Neural progenitor cell (in vitro differentiated cells): ENCODE data around the gene AGAP3.

Source experiments
- EZH2 ChIP-seq: fragments of 200-600 bp; sonication (generic); IDR thresholded peaks from 2 replicates; pipeline ENCODE4 v1.6.1; 2017; ENCODE audit warnings: antibody characterized with exemption, mild to moderate bottlenecking, moderate library complexity
- EZH2phosphoT487 ChIP-seq: fragments of 200-600 bp; sonication (generic); IDR thresholded peaks from 2 replicates; pipeline ENCODE4 v1.6.1; 2017; ENCODE audit warnings: antibody characterized with exemption
- TF ChIP-seq, protein P1 (sequence below): fragments of 200-600 bp; sonication (generic); IDR thresholded peaks from 2 replicates; pipeline ENCODE4 v1.5.1; 2017; ENCODE audit warnings: antibody characterized with exemption, mild to moderate bottlenecking

- TF ChIP-seq, protein P1, sequence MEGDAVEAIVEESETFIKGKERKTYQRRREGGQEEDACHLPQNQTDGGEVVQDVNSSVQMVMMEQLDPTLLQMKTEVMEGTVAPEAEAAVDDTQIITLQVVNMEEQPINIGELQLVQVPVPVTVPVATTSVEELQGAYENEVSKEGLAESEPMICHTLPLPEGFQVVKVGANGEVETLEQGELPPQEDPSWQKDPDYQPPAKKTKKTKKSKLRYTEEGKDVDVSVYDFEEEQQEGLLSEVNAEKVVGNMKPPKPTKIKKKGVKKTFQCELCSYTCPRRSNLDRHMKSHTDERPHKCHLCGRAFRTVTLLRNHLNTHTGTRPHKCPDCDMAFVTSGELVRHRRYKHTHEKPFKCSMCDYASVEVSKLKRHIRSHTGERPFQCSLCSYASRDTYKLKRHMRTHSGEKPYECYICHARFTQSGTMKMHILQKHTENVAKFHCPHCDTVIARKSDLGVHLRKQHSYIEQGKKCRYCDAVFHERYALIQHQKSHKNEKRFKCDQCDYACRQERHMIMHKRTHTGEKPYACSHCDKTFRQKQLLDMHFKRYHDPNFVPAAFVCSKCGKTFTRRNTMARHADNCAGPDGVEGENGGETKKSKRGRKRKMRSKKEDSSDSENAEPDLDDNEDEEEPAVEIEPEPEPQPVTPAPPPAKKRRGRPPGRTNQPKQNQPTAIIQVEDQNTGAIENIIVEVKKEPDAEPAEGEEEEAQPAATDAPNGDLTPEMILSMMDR: no peak
- TF ChIP-seq EZH2phosphoT487 (no peak), EZH2 (no peak)
Measured at GRCh38 chr7:151053751-151054150, 32.5 kb upstream of the AGAP3 start.
